HepG2 (cell line): ENCODE data around the gene ARFGEF2.

Source experiments
- JUND ChIP-seq: sonication (generic); formaldehyde crosslinking; IDR thresholded peaks from 2 replicates; pipeline ENCODE4 v1.8.0; 2022; ENCODE audit warnings: mild to moderate bottlenecking, missing genetic modification reagents
- NFRKB ChIP-seq: fragments of 450-650 bp; IDR thresholded peaks from 2 replicates; pipeline ENCODE4 v1.6.1; 2017
- POLR2AphosphoS5 ChIP-seq: IDR thresholded peaks from 2 replicates; pipeline ENCODE4 v1.6.1; 2012; ENCODE audit warnings: low read depth, low read length
- REL ChIP-seq: sonication (generic); formaldehyde crosslinking; conservative IDR thresholded peaks from 2 replicates; pipeline ENCODE4 v1.8.0; 2022; ENCODE audit warnings: mild to moderate bottlenecking, missing genetic modification reagents, moderate library complexity
- RFX3 ChIP-seq: IDR thresholded peaks from 2 replicates; pipeline ENCODE4 v1.6.1; 2016; ENCODE audit warnings: missing biosample characterization, missing genetic modification reagents
- SETDB1 ChIP-seq: sonication (generic); formaldehyde crosslinking; IDR thresholded peaks from 2 replicates; pipeline ENCODE4 v1.5.1; 2020; ENCODE audit warnings: missing genetic modification reagents, mild to moderate bottlenecking, borderline replicate concordance
- SIN3A ChIP-seq: IDR thresholded peaks from 2 replicates; pipeline ENCODE4 v1.6.1; 2011; ENCODE audit warnings: low read depth, mild to moderate bottlenecking, control low read depth, low read length, borderline replicate concordance
- SMC3 ChIP-seq: IDR thresholded peaks from 2 replicates; pipeline ENCODE4 v1.6.1; 2011; ENCODE audit warnings: low read length, improper control_type of control experiment
- SOX6 ChIP-seq, 2 experiments: fragments of 450-650 bp in 1 of 2; sonication (generic) in 1 of 2; formaldehyde crosslinking in 1 of 2; IDR thresholded peaks; 2 replicates each; pipeline versions ENCODE4 v1.4.0 to v1.6.1; 2017 to 2020; ENCODE audit warnings: antibody characterized with exemption in 1 of 2, mild to moderate bottlenecking in 1 of 2, missing genetic modification reagents in 1 of 2
- SP2 ChIP-seq: sonication (generic); formaldehyde crosslinking; IDR thresholded peaks from 2 replicates; pipeline ENCODE4 v1.5.1; 2020; ENCODE audit warnings: mild to moderate bottlenecking, missing genetic modification reagents
- ZBTB20 ChIP-seq: sonication (generic); formaldehyde crosslinking; IDR thresholded peaks from 2 replicates; pipeline ENCODE4 v1.8.1; 2023; ENCODE audit warnings: missing genetic modification reagents, low read depth, mild to moderate bottlenecking, borderline replicate concordance
- ZNF20 ChIP-seq: sonication (generic); formaldehyde crosslinking; IDR thresholded peaks from 2 replicates; pipeline ENCODE4 v1.4.0; 2020; ENCODE audit warnings: mild to moderate bottlenecking, moderate library complexity, missing genetic modification reagents
- TF ChIP-seq, protein P1 (sequence below): sonication (generic); formaldehyde crosslinking; IDR thresholded peaks from 2 replicates; pipeline ENCODE4 v1.5.0; 2020; ENCODE audit warnings: mild to moderate bottlenecking, missing genetic modification reagents, moderate library complexity

DNA sequence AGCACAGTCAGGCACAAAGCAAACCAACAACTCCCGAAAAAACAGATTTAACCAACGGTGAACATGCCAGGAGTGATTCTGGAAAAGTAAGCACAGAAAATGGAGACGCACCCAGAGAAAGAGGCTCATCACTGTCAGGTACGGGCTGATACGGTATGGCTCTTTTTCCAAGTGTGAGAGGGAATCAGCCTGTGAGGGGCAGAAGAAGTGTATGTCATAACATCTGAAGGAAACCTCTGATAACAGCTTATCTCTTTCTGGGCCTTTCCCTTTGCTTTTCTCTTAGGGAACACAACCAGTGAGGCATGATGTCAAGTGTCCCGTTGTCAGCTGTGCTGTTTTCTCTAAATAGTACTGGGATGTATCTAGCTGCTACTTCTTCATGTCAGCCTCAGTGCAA is 32.1 kb downstream of the ARFGEF2 start:
- TF ChIP-seq POLR2AphosphoS5 = no peak
- TF ChIP-seq SOX6 (IDR thresholded peaks at IDR 0.05) = no peak
- TF ChIP-seq SOX6 (CRISPR knock-in tag; IDR thresholded peaks at IDR 0.05) = no peak
- no peak for TF ChIP-seq NFRKB
- TF ChIP-seq, protein P1, sequence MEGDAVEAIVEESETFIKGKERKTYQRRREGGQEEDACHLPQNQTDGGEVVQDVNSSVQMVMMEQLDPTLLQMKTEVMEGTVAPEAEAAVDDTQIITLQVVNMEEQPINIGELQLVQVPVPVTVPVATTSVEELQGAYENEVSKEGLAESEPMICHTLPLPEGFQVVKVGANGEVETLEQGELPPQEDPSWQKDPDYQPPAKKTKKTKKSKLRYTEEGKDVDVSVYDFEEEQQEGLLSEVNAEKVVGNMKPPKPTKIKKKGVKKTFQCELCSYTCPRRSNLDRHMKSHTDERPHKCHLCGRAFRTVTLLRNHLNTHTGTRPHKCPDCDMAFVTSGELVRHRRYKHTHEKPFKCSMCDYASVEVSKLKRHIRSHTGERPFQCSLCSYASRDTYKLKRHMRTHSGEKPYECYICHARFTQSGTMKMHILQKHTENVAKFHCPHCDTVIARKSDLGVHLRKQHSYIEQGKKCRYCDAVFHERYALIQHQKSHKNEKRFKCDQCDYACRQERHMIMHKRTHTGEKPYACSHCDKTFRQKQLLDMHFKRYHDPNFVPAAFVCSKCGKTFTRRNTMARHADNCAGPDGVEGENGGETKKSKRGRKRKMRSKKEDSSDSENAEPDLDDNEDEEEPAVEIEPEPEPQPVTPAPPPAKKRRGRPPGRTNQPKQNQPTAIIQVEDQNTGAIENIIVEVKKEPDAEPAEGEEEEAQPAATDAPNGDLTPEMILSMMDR = no peak
- no peak for TF ChIP-seq ZBTB20
- no peak for TF ChIP-seq JUND
- TF ChIP-seq ZNF20 (CRISPR knock-in tag) = no peak
- no peak for TF ChIP-seq SMC3
- no peak for TF ChIP-seq RFX3 (CRISPR knock-in tag)
- TF ChIP-seq SETDB1 = no peak
- TF ChIP-seq SP2 = no peak
- no peak for TF ChIP-seq SIN3A
- TF ChIP-seq REL (CRISPR knock-in tag) = no peak
